Measurements from ENCODE around the gene SOBP.

Gene SOBP

GRCh38 chr6:107639511-107639910, 149.6 kb downstream of the SOBP start:
- no peak overlapping the region for H3K4me3 ChIP-seq (ENCODE audit: low read length)

GRCh38 chr6:107641071-107641470, 151.2 kb downstream of the SOBP start:
- no peak for DNase-seq (ENCODE audit: low read depth)
- TF ChIP-seq CTCF (IDR thresholded peaks at IDR 0.05; ENCODE audit: insufficient read depth, low read depth, low read length, missing control alignments), result no peak
- no peak overlapping the region for H3K4me3 ChIP-seq (ENCODE audit: low read length)

More at GRCh38 chr6:107639511-107639910, 149.6 kb downstream of the SOBP start:
- no peak for DNase-seq (ENCODE audit: low read depth)
- TF ChIP-seq CTCF (IDR thresholded peaks at IDR 0.05; ENCODE audit: insufficient read depth, low read depth, low read length, missing control alignments), result no peak

DNA sequence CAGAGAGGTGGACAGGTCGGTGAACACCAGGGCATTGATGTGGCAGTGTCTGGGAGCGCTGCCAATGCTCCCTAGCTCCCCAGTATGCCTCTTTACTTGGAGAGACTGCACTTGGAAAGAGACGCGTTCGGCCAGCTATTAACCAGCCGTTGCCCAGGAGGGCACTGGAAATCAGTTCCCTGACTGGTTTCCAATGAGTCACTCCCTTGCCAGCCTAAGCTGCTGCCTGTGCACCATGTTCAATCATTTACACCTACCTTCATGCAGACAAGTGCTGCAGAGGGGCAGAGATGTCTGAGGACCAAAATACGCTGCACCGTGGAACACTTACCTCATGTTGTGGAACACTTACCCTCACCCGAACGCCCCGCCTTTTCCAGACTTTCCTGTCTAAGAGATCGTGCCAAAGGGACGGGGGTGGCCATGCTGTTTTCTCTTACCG, 151.6 kb downstream of the SOBP start:
- DNase-seq (ENCODE audit: low read depth), result peak; percentile 27
- H3K4me3 ChIP-seq (ENCODE audit: low read length), result no peak overlapping the region
- TF ChIP-seq CTCF (IDR thresholded peaks at IDR 0.05; ENCODE audit: insufficient read depth, low read depth, low read length, missing control alignments), result no peak

- DNase-seq (ENCODE audit: low read depth), result no peak
- H3K4me3 ChIP-seq (ENCODE audit: low read length), result no peak overlapping the region
- no peak for TF ChIP-seq CTCF (IDR thresholded peaks at IDR 0.05; ENCODE audit: insufficient read depth, low read depth, low read length, missing control alignments)
Observed at GRCh38 chr6:107642095-107642860, 152.4 kb downstream of the SOBP start.

- H3K4me3 ChIP-seq (ENCODE audit: low read length), result no peak overlapping the region
- DNase-seq (ENCODE audit: low read depth), result no peak
- no peak for TF ChIP-seq CTCF (IDR thresholded peaks at IDR 0.05; ENCODE audit: insufficient read depth, low read depth, low read length, missing control alignments)
Observed at GRCh38 chr6:107642861-107643328, 153.0 kb downstream of the SOBP start.

DNA sequence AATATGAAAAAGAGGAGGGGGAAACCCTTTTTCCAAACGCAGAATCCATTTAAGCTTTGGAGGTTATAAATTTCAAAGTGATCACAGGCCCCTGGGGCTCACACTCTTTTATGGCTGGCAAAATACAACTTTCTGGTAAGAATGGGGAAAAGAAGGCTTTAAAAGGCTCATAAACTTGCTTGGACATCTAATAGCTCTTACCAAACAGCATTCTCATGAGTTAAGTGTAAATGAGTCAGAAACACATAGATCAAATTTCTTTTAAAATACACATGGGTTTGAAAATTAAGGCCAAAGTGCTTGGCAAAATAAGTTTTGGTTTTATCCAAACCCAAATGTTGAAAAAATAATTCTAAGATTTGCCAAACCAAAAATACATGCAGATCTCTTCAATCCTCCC, 154.6 kb downstream of the SOBP start:
- no peak for TF ChIP-seq CTCF (IDR thresholded peaks at IDR 0.05; ENCODE audit: insufficient read depth, low read depth, low read length, missing control alignments)
- no peak for DNase-seq (ENCODE audit: low read depth)
- no peak overlapping the region for H3K4me3 ChIP-seq (ENCODE audit: low read length)

- H3K4me3 ChIP-seq (ENCODE audit: low read length), result no peak overlapping the region
- no peak for TF ChIP-seq CTCF (IDR thresholded peaks at IDR 0.05; ENCODE audit: insufficient read depth, low read depth, low read length, missing control alignments)
- no peak for DNase-seq (ENCODE audit: low read depth)
Observed at GRCh38 chr6:107645740-107646139, 155.8 kb downstream of the SOBP start.

Measured in epithelial cell of esophagus (primary cell).